GM21367 (cell line): ENCODE measurements around the gene TNS3.
"Not testable (repeated sequence)": the region's sequence is repeated elsewhere in the genome, so short reads cannot be mapped to it uniquely, and the experiment has no call there.

ENCODE experiments used
- ATAC-seq: cut with Tn5 transposase; IDR thresholded peaks from one replicate; pipeline ENCODE4 v1.9.1; 2021; ENCODE audit not compliant: unreplicated experiment

The TNS3 gene

DNA sequence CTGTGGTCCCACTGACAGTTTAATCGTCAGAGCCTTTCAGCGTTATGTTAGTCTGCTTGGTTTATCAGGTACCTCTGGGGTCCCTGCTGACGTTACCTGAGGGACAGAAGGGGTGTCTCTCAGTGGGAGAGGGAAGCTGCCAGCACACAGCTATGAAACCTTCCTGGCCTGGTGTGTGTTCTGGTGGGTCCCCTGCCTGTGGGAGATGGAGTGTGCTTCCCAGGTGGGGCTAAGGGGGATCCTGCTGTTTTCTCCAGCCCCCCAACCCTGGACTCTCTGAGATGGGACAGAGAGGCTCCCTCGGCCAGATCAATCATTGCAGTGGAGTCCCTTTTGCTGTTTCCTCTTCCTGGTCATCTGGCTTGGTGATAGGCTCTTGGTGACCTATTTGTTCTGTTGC lies 308.8 kb downstream of the TNS3 start:
- no peak for ATAC-seq

- ATAC-seq, result no peak
These were observed 310.2 kb downstream of the TNS3 start for GRCh38 chr7:47271749-47272148.

DNA sequence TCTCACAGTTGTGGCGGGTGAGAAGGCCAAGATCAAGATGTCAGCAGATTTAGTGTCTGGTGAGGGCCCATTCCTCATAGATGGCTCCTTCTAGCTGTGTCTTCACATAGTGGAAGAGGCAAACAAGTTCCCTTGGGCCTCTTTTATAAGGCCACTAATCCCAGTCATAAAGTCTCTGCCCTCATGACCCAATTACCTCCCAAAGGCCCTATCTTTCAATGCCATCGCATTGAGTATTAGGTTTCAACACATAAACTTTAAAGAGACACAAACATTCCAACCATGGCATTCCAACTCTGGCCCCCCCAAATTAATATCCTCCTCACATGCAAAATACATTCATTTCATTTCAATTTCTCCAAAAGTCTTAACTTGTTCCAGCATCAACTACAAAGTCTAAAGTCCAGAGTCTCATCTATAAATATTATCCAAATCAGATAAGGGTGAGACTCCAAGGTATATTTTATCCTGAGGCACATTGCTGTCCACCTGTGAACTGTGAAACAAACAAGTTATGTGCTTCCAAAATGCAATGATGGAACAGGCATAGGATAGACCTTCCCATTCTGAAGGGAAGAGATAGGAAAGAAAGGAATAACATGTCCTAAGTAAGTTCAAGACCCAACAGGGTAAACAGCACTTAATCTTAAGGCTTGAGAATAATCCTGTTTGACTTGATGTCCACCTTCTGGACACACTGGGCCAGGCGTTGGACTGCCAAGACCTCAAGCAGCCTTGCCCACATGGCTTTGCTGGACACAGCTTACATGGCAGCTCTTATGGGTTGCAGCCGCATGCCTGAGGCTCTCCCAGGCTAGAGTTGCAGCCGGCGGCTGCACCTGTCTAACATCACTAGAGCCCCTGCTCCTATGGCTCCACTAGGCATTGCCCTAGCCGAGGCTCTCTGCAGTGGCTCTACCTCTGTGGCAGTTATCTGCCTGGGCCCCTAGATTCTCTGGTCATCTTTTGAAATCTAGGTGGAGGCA lies 312.8 kb downstream of the TNS3 start:
- no peak for ATAC-seq

- no peak for ATAC-seq
These were observed 314.6 kb downstream of the TNS3 start for GRCh38 chr7:47267346-47267745.

DNA sequence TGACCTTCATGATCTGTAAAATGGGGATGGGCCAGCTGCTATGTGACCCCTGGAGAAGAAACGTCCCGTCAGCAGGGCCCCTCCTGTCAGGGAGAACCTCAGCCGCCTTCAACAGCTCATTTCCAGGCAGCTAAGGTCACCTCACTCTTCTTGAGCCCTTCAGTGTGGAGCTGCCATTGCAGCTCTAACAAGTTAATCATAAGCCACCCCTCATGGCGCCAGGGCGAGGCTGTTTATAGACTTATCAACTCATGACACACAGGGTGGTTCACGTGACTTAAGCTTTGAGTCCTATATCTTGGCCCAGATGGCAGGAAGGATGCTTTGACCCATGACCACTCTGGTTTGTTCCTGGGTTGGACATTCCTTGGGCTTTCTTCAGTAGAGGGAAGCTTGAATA lies 315.1 kb downstream of the TNS3 start:
- ATAC-seq, result no peak

DNA sequence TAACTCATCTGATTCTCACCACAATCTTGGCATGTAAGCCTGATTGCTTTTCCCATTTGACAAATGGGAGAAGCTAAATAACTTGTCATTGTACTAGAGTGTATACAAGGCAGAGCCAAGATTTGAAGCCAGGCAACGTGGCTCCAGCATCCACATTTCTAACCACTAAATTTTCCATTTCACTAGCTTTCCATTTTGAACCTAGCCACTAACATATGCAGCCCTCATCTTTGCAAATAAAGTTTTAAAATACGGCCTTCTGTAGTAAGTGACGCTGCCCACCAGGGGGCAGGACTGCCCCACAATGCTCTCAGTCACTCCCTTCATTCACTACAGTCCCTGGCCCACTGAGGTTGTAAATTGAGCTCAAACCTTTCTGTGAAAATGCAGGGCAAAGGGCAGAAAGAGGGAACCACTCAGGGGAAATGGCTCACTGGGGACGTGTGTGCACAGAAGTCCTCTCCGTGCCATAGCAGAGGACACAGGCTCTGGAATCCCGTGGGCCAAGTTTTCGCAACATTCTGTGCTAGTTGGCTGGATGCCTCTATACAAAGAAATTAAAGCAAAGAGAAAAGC lies 315.7 kb downstream of the TNS3 start:
- ATAC-seq, result peak; percentile 69

DNA sequence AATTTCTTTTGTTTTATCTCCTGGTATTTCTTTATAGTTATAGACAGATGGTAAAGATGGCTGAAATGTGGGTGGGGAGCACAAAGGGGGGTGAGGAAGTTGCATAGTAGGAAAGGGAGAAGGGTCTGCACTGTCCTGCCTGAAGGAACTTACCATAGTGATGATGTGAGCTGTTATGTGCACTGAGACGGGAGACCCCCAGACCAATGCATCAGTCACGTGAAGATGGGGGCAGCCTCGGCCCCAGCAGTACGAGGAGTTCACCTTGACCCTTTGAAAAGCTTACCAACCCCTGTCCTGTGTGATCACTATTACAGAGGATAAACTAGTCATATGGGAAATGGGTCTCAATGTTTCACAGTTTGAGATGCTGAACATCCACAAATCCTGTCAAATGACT lies 316.3 kb downstream of the TNS3 start:
- ATAC-seq, result no peak

- ATAC-seq, result no peak
These were observed 317.8 kb downstream of the TNS3 start for GRCh38 chr7:47264021-47264651.

GRCh38 chr7:47262881-47263280 lies 319.0 kb downstream of the TNS3 start:
- ATAC-seq, result no peak

DNA sequence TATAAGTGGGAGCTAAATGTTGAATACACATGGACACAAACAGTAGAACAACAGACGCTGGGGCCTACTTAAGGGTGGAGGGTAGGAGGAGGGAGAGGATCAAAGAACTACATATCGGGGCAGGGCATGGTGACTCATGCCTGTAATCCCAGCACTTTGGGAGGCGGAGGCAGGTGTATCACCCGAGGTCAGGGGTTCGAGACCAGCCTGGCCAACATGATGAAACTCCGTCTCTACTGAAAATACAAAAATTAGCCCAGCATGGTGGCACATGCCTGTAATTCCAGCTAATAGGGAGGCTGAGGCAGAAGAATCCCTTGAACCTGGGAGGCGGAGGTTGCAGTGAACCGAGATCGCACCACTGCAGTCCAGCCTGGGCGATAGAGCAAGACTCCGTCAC lies 319.8 kb downstream of the TNS3 start:
- ATAC-seq, result not testable (repeated sequence)

DNA sequence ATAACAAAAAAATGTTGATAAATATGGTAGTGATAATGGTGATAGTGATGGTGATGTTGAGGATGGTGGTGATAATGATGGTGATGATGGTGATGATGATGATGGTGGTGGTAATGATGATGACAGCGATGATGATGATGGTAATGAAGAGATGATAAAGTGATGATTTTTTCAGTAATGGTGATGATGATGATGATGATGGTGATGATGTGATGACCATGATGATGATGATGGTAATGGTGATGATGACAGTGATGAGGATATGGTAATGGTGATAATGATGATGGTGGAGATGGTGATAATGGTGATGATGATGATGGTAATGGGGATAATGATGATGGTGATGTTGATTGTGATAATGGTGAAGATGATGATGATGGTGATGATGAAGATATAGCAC lies 321.6 kb downstream of the TNS3 start:
- ATAC-seq, result no peak

- ATAC-seq, result no peak
These were observed 322.2 kb downstream of the TNS3 start for GRCh38 chr7:47259682-47260081.

- ATAC-seq, result no peak
These were observed 323.1 kb downstream of the TNS3 start for GRCh38 chr7:47258798-47259197.

GRCh38 chr7:47256016-47256415 lies 325.9 kb downstream of the TNS3 start:
- no peak for ATAC-seq

DNA sequence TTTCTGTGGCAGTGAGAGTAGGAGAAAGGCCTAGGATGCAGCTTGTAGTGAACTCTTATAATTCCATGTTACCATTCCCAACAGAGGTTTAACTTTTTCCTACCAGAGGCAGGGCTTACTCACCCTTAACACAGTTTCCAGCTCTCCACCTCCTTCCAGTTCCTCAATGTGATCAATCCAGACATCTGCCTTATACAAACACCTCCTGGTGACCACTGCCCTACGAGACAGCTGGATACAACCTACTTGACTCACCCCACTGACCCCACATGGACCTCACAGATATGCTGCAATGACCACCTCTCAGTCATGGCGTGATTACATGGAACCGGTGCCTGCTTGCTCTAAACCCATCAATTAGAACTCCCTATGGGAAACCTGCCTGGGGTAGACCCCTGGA lies 326.5 kb downstream of the TNS3 start:
- no peak for ATAC-seq

GRCh38 chr7:47255007-47255406 lies 326.9 kb downstream of the TNS3 start:
- ATAC-seq, result no peak

GRCh38 chr7:47254081-47254977 lies 327.6 kb downstream of the TNS3 start:
- ATAC-seq, result peak; percentile 84

GRCh38 chr7:47253650-47254080 lies 328.2 kb downstream of the TNS3 start:
- ATAC-seq, result peak; percentile 44

- ATAC-seq, result no peak
These were observed 329.2 kb downstream of the TNS3 start for GRCh38 chr7:47252675-47253074.

DNA sequence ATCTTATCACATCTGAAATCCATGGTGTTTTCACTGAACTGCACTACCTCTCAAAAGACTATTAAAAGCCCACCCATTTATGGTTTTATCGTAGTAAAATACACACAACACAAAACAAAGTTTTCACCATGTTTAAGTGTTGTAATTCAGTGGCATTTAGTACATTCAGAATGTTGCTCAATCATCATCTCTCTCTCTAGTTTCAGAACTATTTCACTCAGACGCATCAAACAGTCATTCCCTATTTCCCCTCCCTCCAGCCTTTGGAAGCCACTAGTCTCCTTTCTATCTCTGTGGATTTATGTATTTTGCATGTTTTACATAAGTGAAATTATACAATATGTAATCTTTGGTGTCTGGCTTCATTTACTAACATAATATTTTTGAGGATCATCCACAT lies 332.6 kb downstream of the TNS3 start:
- ATAC-seq, result no peak

DNA sequence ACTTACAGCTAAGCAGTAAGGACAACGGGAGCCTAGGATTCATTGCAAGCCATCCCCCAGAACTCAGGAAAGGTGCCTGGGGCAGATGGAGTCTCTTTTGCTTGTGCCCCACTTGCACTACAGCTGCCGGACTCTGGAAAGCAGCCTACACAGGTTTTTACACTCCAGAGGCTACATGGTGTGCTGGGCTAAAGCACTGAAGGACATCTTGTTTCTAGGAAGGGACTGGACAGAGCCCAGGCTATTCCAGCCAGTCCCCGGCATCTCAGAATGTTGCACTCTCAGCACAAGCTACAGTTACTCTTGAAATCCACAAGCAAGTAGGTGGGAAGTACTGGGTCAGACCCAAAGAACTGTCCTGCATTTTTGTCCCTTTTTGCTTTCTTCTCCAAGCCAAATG lies 333.1 kb downstream of the TNS3 start:
- ATAC-seq, result no peak
